Measurements from ENCODE around the gene METTL26.

Gene METTL26

DNA sequence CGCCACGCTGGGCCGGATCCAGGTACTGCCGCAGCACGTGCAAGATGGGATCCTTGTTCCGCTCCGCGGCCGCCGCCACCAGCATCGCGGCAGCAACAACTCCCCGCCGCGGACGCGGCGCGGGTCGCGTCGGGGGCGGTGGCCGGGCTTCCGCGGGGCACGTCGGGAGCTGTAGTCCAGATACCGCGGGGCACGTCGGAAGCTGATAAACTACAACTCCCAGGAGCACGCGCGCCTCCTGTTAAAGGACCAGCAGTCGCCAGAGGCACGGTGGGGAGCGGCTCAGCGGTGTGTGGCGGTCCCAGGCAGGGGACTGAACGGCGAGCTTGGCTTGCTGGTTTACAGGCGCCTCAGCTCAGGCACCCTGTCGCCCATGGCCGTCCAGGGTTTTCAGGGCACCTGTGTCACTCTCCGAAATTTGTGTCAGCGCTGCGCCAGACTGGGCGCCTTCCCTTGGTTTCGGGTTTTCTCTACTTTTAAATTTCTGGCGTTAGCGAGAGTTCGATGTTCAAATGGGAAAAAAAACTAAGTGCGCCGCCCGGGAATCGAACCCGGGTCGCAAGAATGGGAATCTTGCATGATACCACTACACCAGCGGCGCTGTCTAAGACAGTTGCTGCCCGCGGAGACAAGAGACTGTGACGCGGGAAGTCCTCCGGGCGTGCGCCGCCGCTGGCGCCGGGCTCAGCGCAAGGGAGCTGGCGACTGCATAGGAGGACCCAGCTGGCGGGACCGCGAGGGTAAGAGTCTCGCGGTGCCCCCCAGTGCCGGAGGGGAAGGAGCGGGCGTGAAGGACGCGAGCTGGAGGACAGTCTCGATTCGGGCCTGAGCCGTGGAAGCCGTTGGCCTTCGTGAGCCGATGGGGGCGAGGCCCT is at the start of gene METTL26:
Gene METTL26, minus strand, starts transcription at position 100 of the 875 bp plus-strand sequence. Its CDS starts 15 bp downstream, at position 85.
- peaks cover 5% of the 10 kb centered on the region for H3K4me1 ChIP-seq (ENCODE audit: control insufficient read depth, insufficient read depth, low read length)
- H3K36me3 ChIP-seq (ENCODE audit: control insufficient read depth, insufficient read depth, low read length, severe bottlenecking), result peaks cover 7% of the 10 kb centered on the region
- DNase-seq (ENCODE audit: low read depth), result peak; percentile 98
- H3K9me3 ChIP-seq (ENCODE audit: control insufficient read depth, low read length), result no peaks in the 10 kb centered on the region
- H3K4me3 ChIP-seq (ENCODE audit: low read length), result peak within 1 kb of the TSS; percentile 87
- no peaks in the 10 kb centered on the region for H3K27me3 ChIP-seq (replicated peaks; ENCODE audit: control insufficient read depth, insufficient read depth, low read length)
- H3K9ac ChIP-seq (ENCODE audit: low read length), result peak within 1 kb of the TSS; percentile 93

GRCh38 chr16:684961-685696 is 49.0 kb upstream of the METTL26 start:
- no peak for DNase-seq (ENCODE audit: low read depth)
- peaks cover 40% of the 10 kb centered on the region for H3K4me1 ChIP-seq (ENCODE audit: control insufficient read depth, insufficient read depth, low read length)
- H3K9me3 ChIP-seq (ENCODE audit: control insufficient read depth, low read length), result no peaks in the 10 kb centered on the region
- H3K4me3 ChIP-seq (ENCODE audit: low read length), result no peak overlapping the region
- H3K9ac ChIP-seq (ENCODE audit: low read length), result no peak overlapping the region
- H3K36me3 ChIP-seq (ENCODE audit: control insufficient read depth, insufficient read depth, low read length, severe bottlenecking), result peaks cover 25% of the 10 kb centered on the region
- no peaks in the 10 kb centered on the region for H3K27me3 ChIP-seq (replicated peaks; ENCODE audit: control insufficient read depth, insufficient read depth, low read length)

- Histone ChIP-seq H3K4me1 (ENCODE audit: control insufficient read depth, insufficient read depth, low read length) (peaks cover 34% of the 10 kb centered on the region), H3K9me3 (ENCODE audit: control insufficient read depth, low read length) (no peaks in the 10 kb centered on the region), H3K36me3 (ENCODE audit: control insufficient read depth, insufficient read depth, low read length, severe bottlenecking) (peaks cover 25% of the 10 kb centered on the region), H3K4me3 (ENCODE audit: low read length) (peak within 1 kb of the TSS; percentile 83), H3K9ac (ENCODE audit: low read length) (peak within 1 kb of the TSS; percentile 85), H3K27me3 (replicated peaks; ENCODE audit: control insufficient read depth, insufficient read depth, low read length) (no peaks in the 10 kb centered on the region)
- peak; percentile 99 for DNase-seq (ENCODE audit: low read depth)
These were observed 48.1 kb upstream of the METTL26 start, which contains the start of gene JMJD8 for GRCh38 chr16:684071-684794. Gene JMJD8 (minus strand): TSS chr16:684334. CDS start chr16:684319, 15 bp downstream.

DNA sequence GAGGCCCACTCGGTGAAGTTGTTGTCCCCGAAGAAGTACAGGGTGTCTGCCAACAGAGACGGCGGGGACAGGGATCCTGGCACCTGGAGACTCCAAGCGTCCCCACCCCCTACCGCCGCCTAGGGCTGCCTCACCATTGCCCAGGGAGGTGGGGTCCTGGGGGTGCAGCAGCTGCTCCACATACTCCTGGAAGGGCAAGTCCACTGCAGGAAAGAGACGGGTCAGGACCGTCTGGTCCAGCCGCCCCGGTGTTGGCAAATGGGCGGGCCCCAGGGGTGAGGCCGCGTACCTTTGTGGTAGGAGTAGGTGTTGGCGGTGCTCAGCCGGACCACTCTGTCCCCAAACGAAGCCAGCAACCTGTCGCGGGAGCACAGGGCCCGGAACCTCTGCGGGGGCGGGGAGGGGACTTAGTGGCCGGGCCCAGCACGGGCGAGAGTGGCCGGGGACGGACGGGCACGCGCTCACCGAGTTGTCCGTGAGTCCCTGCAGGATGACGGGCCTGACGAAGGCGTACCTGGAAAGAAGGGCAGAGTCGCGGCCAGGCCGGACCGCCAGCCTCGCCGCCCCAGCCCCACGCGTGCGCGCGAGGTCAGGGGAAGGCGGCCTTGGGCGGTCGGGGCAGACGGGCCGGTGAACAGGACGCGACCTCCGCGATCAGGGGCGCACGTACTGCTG is 47.4 kb upstream of the METTL26 start:
- no peak for DNase-seq (ENCODE audit: low read depth)
- Histone ChIP-seq H3K36me3 (ENCODE audit: control insufficient read depth, insufficient read depth, low read length, severe bottlenecking) (peaks cover 25% of the 10 kb centered on the region), H3K27me3 (replicated peaks; ENCODE audit: control insufficient read depth, insufficient read depth, low read length) (no peaks in the 10 kb centered on the region)

GRCh38 chr16:682493-683395 is 46.6 kb upstream of the METTL26 start:
- Histone ChIP-seq H3K4me1 (ENCODE audit: control insufficient read depth, insufficient read depth, low read length) (peaks cover 26% of the 10 kb centered on the region), H3K36me3 (ENCODE audit: control insufficient read depth, insufficient read depth, low read length, severe bottlenecking) (peaks cover 25% of the 10 kb centered on the region), H3K27me3 (replicated peaks; ENCODE audit: control insufficient read depth, insufficient read depth, low read length) (no peaks in the 10 kb centered on the region), H3K4me3 (ENCODE audit: low read length) (peak overlapping the region; percentile 83), H3K9ac (ENCODE audit: low read length) (peak overlapping the region; percentile 85), H3K9me3 (ENCODE audit: control insufficient read depth, low read length) (no peaks in the 10 kb centered on the region)
- no peak for DNase-seq (ENCODE audit: low read depth)

More for the DNA sequence above, 47.4 kb upstream of the METTL26 start:
- Histone ChIP-seq H3K9me3 (ENCODE audit: control insufficient read depth, low read length) (no peaks in the 10 kb centered on the region), H3K4me1 (ENCODE audit: control insufficient read depth, insufficient read depth, low read length) (peaks cover 27% of the 10 kb centered on the region), H3K4me3 (ENCODE audit: low read length) (peak overlapping the region; percentile 83), H3K9ac (ENCODE audit: low read length) (peak overlapping the region; percentile 85)

GRCh38 chr16:681746-682427 is 45.8 kb upstream of the METTL26 start:
- DNase-seq (ENCODE audit: low read depth), result no peak
- Histone ChIP-seq H3K27me3 (replicated peaks; ENCODE audit: control insufficient read depth, insufficient read depth, low read length) (no peaks in the 10 kb centered on the region), H3K36me3 (ENCODE audit: control insufficient read depth, insufficient read depth, low read length, severe bottlenecking) (peaks cover 25% of the 10 kb centered on the region), H3K9me3 (ENCODE audit: control insufficient read depth, low read length) (no peaks in the 10 kb centered on the region), H3K4me1 (ENCODE audit: control insufficient read depth, insufficient read depth, low read length) (peaks cover 26% of the 10 kb centered on the region), H3K9ac (ENCODE audit: low read length) (peak overlapping the region; percentile 96), H3K4me3 (ENCODE audit: low read length) (peak overlapping the region; percentile 91)

GRCh38 chr16:680967-681745 is 45.1 kb upstream of the METTL26 start:
- peak; percentile 61 for DNase-seq (ENCODE audit: low read depth)
- peaks cover 26% of the 10 kb centered on the region for H3K4me1 ChIP-seq (ENCODE audit: control insufficient read depth, insufficient read depth, low read length)
- peak overlapping the region; percentile 96 for H3K9ac ChIP-seq (ENCODE audit: low read length)

DNA sequence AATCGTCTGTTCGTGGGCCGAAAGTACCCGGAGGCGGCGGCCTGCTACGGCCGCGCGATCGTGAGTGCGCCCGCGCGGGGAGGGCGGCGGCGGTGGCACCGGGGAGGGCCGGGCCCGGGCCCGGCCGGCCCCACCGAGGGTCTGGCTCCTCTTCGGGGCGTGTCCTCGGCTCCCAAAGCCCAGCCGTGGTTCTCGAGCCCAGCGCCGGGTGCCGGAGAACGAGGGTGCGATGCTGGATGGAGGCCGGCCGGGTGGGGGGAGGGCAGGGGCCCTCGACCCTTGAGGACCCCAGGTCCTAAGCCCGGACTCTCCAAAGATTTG is 44.5 kb upstream of the METTL26 start:
- Histone ChIP-seq H3K4me3 (ENCODE audit: low read length) (peak overlapping the region; percentile 91), H3K4me1 (ENCODE audit: control insufficient read depth, insufficient read depth, low read length) (peaks cover 26% of the 10 kb centered on the region), H3K27me3 (replicated peaks; ENCODE audit: control insufficient read depth, insufficient read depth, low read length) (no peaks in the 10 kb centered on the region), H3K9ac (ENCODE audit: low read length) (peak overlapping the region; percentile 96), H3K9me3 (ENCODE audit: control insufficient read depth, low read length) (no peaks in the 10 kb centered on the region), H3K36me3 (ENCODE audit: control insufficient read depth, insufficient read depth, low read length, severe bottlenecking) (peaks cover 20% of the 10 kb centered on the region)
- no peak for DNase-seq (ENCODE audit: low read depth)

More at GRCh38 chr16:680967-681745, 45.1 kb upstream of the METTL26 start:
- Histone ChIP-seq H3K36me3 (ENCODE audit: control insufficient read depth, insufficient read depth, low read length, severe bottlenecking) (peaks cover 20% of the 10 kb centered on the region), H3K4me3 (ENCODE audit: low read length) (peak overlapping the region; percentile 91), H3K27me3 (replicated peaks; ENCODE audit: control insufficient read depth, insufficient read depth, low read length) (no peaks in the 10 kb centered on the region), H3K9me3 (ENCODE audit: control insufficient read depth, low read length) (no peaks in the 10 kb centered on the region)

Measured in adipocyte (in vitro differentiated cells).